Sigmoid colon (tissue), 7 donors: ENCODE data around the gene NEUROD4. TPM values are rescaled to one million over a fixed set of nuclear protein-coding genes. Genes with fewer than 3 reads are reported as not detected.

Experiments
- DNase-seq: peaks from one replicate; pipeline ENCODE4 v3.0.0-alpha.2; 2019
- H3K27ac ChIP-seq, 4 donors: fragments of 200-600 bp; sonication (generic); one replicate each; pipeline ENCODE4 v1.5.1; 2016 to 2019; ENCODE audit warnings: mild to moderate bottlenecking in 1 of 4
- H3K27me3 ChIP-seq, 3 donors: fragments of 200-600 bp; sonication (generic); one replicate each; pipeline ENCODE4 v1.5.1; 2019; ENCODE audit warnings: mild to moderate bottlenecking in 1 of 3
- H3K36me3 ChIP-seq, 4 donors: fragments of 200-600 bp; sonication (generic); one replicate each; pipeline ENCODE4 v1.5.1; 2016 to 2019
- H3K4me1 ChIP-seq, 4 donors: fragments of 200-600 bp; sonication (generic); one replicate each; pipeline ENCODE4 v1.5.1; 2017 to 2019
- H3K4me3 ChIP-seq, 4 donors: fragments of 200-600 bp; sonication (generic); one replicate each; pipeline ENCODE4 v1.5.1; 2017 to 2019; ENCODE audit warnings: mild to moderate bottlenecking in 2 of 4, moderate library complexity in 1 of 4
- H3K9me3 ChIP-seq, 4 donors: fragments of 200-600 bp in 3 of 4; sonication (generic) in 3 of 4; one replicate each; pipeline versions ENCODE4 v1.5.1 to v1.6.1; 2013 to 2019
- CTCF ChIP-seq, 4 experiments: fragments of 450-650 bp in 3 of 4; fragments of 200-600 bp in 1 of 4; IDR thresholded peaks; one replicate each; pipeline ENCODE4 v1.5.1; 2016 to 2019; ENCODE audit warnings: antibody characterized with exemption in 4 of 4, mild to moderate bottlenecking in 3 of 4, moderate library complexity in 2 of 4
- EP300 ChIP-seq, 4 donors: sonication (generic); formaldehyde crosslinking; IDR thresholded peaks; one replicate each; pipeline ENCODE4 v1.6.1; 2017; ENCODE audit warnings: antibody characterized with exemption in 4 of 4
- POLR2A ChIP-seq, 2 donors: fragments of 450-650 bp; IDR thresholded peaks; one replicate each; pipeline ENCODE4 v1.6.1; 2016; ENCODE audit warnings: antibody characterized with exemption in 2 of 2, mild to moderate bottlenecking in 2 of 2, moderate library complexity in 2 of 2
- POLR2AphosphoS5 ChIP-seq, 4 donors: sonication (generic); formaldehyde crosslinking; IDR thresholded peaks; one replicate each; pipeline ENCODE4 v1.6.1; 2017; ENCODE audit warnings: antibody characterized with exemption in 4 of 4
- WGBS, 2 donors: extraction: QIAGEN DNeasy Blood & Tissue Kit; methylation state at CpG; one replicate each; pipeline ENCODE4 v1.1.7; 2013; 5-methylcytosine and 5-hydroxymethylcytosine counted together
- intact Hi-C: fragments of 100-400 bp; cut with DNase I; formaldehyde crosslinking; loops from one replicate; pipeline ENCODE4 v1.15.1; 2023
- polyA plus RNA-seq, 3 donors: library from polyadenylated mRNA; stranded (reverse); fragments of 200-250 nt; gene quantifications; one replicate each; pipeline ENCODE4 v1.2.3, GENCODE V29; 2013
- total RNA-seq, 4 donors: library from RNA; depleted of rRNA; stranded (reverse); fragments of >200 nt; gene quantifications; one replicate each; pipeline ENCODE4 v1.1.0, GENCODE V29; 2016
- donor health status: healthy with polysubstance abuse.
- donor health status: Bipolar disorder and iron deficiency.
- donor health status: healthy.

Gene NEUROD4, protein sequence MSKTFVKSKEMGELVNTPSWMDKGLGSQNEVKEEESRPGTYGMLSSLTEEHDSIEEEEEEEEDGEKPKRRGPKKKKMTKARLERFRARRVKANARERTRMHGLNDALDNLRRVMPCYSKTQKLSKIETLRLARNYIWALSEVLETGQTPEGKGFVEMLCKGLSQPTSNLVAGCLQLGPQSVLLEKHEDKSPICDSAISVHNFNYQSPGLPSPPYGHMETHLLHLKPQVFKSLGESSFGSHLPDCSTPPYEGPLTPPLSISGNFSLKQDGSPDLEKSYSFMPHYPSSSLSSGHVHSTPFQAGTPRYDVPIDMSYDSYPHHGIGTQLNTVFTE
- total RNA-seq: not detected
- polyA plus RNA-seq: not detected

- no peak for DNase-seq
- H3K27me3 ChIP-seq: peaks cover 0 to 23% (median 0%) of the 10 kb centered on the region in 3 donors
- no peak within 1 kb of the TSS for H3K27ac ChIP-seq
- no peaks in the 10 kb centered on the region for H3K36me3 ChIP-seq
- no peak for TF ChIP-seq CTCF (IDR thresholded peaks at IDR 0.05)
- no peak for TF ChIP-seq POLR2AphosphoS5 (IDR thresholded peaks at IDR 0.05)
- no peak for TF ChIP-seq EP300 (IDR thresholded peaks at IDR 0.05)
- no peak for TF ChIP-seq POLR2A (IDR thresholded peaks at IDR 0.05)
- intact Hi-C loops: no loop called here
- H3K9me3 ChIP-seq: no peaks in the 10 kb centered on the region
- WGBS, 2 donors: 5 to 12% methylated on average over 13 of the region's 13 CpGs
- H3K4me3 ChIP-seq: no peak within 1 kb of the TSS
- no peaks in the 10 kb centered on the region for H3K4me1 ChIP-seq
Measured at GRCh38 chr12:55019784-55020183, at the start of gene NEUROD4. TSS of gene NEUROD4 (plus strand) at chr12:55019974. CDS start at chr12:55026440, 6,466 bp downstream.

GRCh38 chr12:54970741-54971140, 49.0 kb upstream of the NEUROD4 start:
- Histone ChIP-seq H3K36me3 (no peaks in the 10 kb centered on the region), H3K27ac (no peak overlapping the region), H3K4me1 (no peaks in the 10 kb centered on the region), H3K27me3 (no peaks in the 10 kb centered on the region), H3K9me3 (no peaks in the 10 kb centered on the region), H3K4me3 (no peak overlapping the region)
- intact Hi-C loops: no loop called here
- no peak for TF ChIP-seq EP300 (IDR thresholded peaks at IDR 0.05)
- TF ChIP-seq POLR2AphosphoS5 (IDR thresholded peaks at IDR 0.05): no peak
- TF ChIP-seq CTCF (IDR thresholded peaks at IDR 0.05): no peak
- TF ChIP-seq POLR2A (IDR thresholded peaks at IDR 0.05): no peak
- no peak for DNase-seq
- 90 to 91% methylated on average over 3 of the region's 3 CpGs for WGBS, 2 donors

GRCh38 chr12:54973556-54973955, 46.2 kb upstream of the NEUROD4 start:
- no peaks in the 10 kb centered on the region for H3K36me3 ChIP-seq
- no peaks in the 10 kb centered on the region for H3K27me3 ChIP-seq
- H3K27ac ChIP-seq: no peak overlapping the region
- DNase-seq: no peak
- TF ChIP-seq POLR2A (IDR thresholded peaks at IDR 0.05) (no peak), EP300 (IDR thresholded peaks at IDR 0.05) (no peak), POLR2AphosphoS5 (IDR thresholded peaks at IDR 0.05) (no peak), CTCF (IDR thresholded peaks at IDR 0.05) (no peak)
- H3K4me1 ChIP-seq: no peaks in the 10 kb centered on the region
- intact Hi-C loops: no loop called here
- WGBS, 2 donors: 88% methylated on average over 3 of the region's 3 CpGs
- H3K9me3 ChIP-seq: no peaks in the 10 kb centered on the region
- no peak overlapping the region for H3K4me3 ChIP-seq

DNA sequence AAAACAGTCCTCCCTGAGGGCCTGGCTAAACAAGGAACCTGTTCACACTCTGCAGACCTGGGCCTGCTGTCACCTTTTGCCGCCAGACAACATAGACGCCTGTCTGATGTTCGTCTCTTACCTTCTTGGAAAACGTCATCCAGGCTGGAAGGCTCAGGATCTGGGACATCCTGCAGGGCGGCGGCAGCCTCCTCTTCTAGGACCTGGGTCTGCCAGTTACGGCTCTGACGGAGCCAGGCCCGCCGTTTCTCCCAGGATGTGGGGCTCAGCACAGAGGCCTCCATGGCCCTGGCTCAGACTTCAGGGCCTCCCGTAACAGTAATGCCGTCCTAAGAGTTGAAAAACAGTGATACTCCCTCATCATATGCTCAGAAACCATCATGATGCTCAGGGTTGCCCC, 45.5 kb upstream of the NEUROD4 start:
- H3K36me3 ChIP-seq: no peaks in the 10 kb centered on the region
- H3K9me3 ChIP-seq: no peaks in the 10 kb centered on the region
- H3K4me1 ChIP-seq: no peaks in the 10 kb centered on the region
- 89 to 95% methylated on average over 12 of the region's 12 CpGs for WGBS, 2 donors
- no peak overlapping the region for H3K4me3 ChIP-seq
- H3K27ac ChIP-seq: no peak overlapping the region
- intact Hi-C loops: no loop called here
- TF ChIP-seq CTCF (IDR thresholded peaks at IDR 0.05) (no peak), EP300 (IDR thresholded peaks at IDR 0.05) (no peak), POLR2AphosphoS5 (IDR thresholded peaks at IDR 0.05) (no peak), POLR2A (IDR thresholded peaks at IDR 0.05) (no peak)
- H3K27me3 ChIP-seq: no peaks in the 10 kb centered on the region
- DNase-seq: no peak

- DNase-seq: no peak
- WGBS, 2 donors: 79 to 84% methylated on average over 2 of the region's 2 CpGs
- Histone ChIP-seq H3K4me1 (no peaks in the 10 kb centered on the region), H3K4me3 (no peak overlapping the region), H3K27ac (no peak overlapping the region), H3K9me3 (no peaks in the 10 kb centered on the region), H3K27me3 (no peaks in the 10 kb centered on the region), H3K36me3 (no peaks in the 10 kb centered on the region)
- TF ChIP-seq EP300 (IDR thresholded peaks at IDR 0.05) (no peak), CTCF (IDR thresholded peaks at IDR 0.05) (no peak), POLR2AphosphoS5 (IDR thresholded peaks at IDR 0.05) (no peak), POLR2A (IDR thresholded peaks at IDR 0.05) (no peak)
- intact Hi-C loops: no loop called here
Measured at GRCh38 chr12:54975272-54975671, 44.5 kb upstream of the NEUROD4 start.
